Left ventricle myocardium inferior (tissue), 1 donor: ENCODE results near the gene CDH12. TPM values are rescaled to one million over a fixed set of nuclear protein-coding genes. Genes with fewer than 3 reads are reported as not detected.
"Not testable (repeated sequence)": the region's sequence is repeated elsewhere in the genome, so short reads cannot be mapped to it uniquely, and the experiment has no call there.

ENCODE experiments used
- DNase-seq: peaks from one replicate; pipeline ENCODE4 v3.0.0-alpha.2; 2020
- H3K27ac ChIP-seq: fragments of 200-600 bp; replicated peaks from 2 replicates; pipeline ENCODE4 v1.8.0; 2021
- H3K27me3 ChIP-seq: fragments of 200-600 bp; 2 replicates; pipeline ENCODE4 v1.8.0; 2021; ENCODE audit warnings: low read depth
- H3K36me3 ChIP-seq: fragments of 200-600 bp; 2 replicates; pipeline ENCODE4 v1.8.0; 2021
- H3K4me1 ChIP-seq: fragments of 200-600 bp; 2 replicates; pipeline ENCODE4 v1.8.0; 2021
- H3K4me3 ChIP-seq: fragments of 200-600 bp; 2 replicates; pipeline ENCODE4 v1.8.0; 2021; ENCODE audit warnings: mild to moderate bottlenecking, moderate library complexity
- H3K9me3 ChIP-seq: fragments of 200-600 bp; replicated peaks from 2 replicates; pipeline ENCODE4 v1.8.0; 2021
- CTCF ChIP-seq: fragments of 200-600 bp; IDR thresholded peaks from 2 replicates; pipeline ENCODE4 v1.8.0; 2021; ENCODE audit warnings: antibody characterized with exemption, mild to moderate bottlenecking, borderline replicate concordance
- intact Hi-C: fragments of 100-400 bp; cut with micrococcal nuclease; formaldehyde crosslinking; loops from one replicate; pipeline ENCODE4 v1.11.0; 2022
- total RNA-seq: library from RNA; stranded (reverse); fragmentation: NEBNext Ultra II Directional; extraction: Animal tissue kit (Norgen Biotek cat#: 25700); gene quantifications from one replicate; pipeline ENCODE4 v1.2.1, GENCODE V29; 2021
- donor health status: DM: no; HTN: yes; CAD: no; lungs with severe emphysema.

CDH12 gene
- total RNA-seq, 1 donor from 2014 or later: not detected

GRCh38 chr5:22776285-22776684, 76.9 kb downstream of the CDH12 start:
- Histone ChIP-seq H3K27ac (no peak overlapping the region), H3K4me3 (no peak overlapping the region), H3K4me1 (no peaks in the 10 kb centered on the region), H3K9me3 (peaks cover 41% of the 10 kb centered on the region), H3K36me3 (no peaks in the 10 kb centered on the region), H3K27me3 (no peaks in the 10 kb centered on the region)
- intact Hi-C loops: no loop called here
- no peak for TF ChIP-seq CTCF
- no peak for DNase-seq

GRCh38 chr5:22774214-22774613, 78.9 kb downstream of the CDH12 start:
- intact Hi-C loops, H3K36me3 ChIP-seq, H3K27ac ChIP-seq, H3K4me1 ChIP-seq, DNase-seq, H3K4me3 ChIP-seq, H3K27me3 ChIP-seq: not testable (repeated sequence)
- peaks cover 31% of the 10 kb centered on the region for H3K9me3 ChIP-seq

GRCh38 chr5:22764736-22765135, 88.4 kb downstream of the CDH12 start:
- intact Hi-C loops: no loop called here
- no peak for DNase-seq
- Histone ChIP-seq H3K4me1 (no peaks in the 10 kb centered on the region), H3K36me3 (no peaks in the 10 kb centered on the region), H3K9me3 (no peaks in the 10 kb centered on the region), H3K4me3 (no peak overlapping the region), H3K27me3 (no peaks in the 10 kb centered on the region), H3K27ac (no peak overlapping the region)
- no peak for TF ChIP-seq CTCF

- DNase-seq: no peak
- intact Hi-C loops: no loop called here
- H3K27me3 ChIP-seq: no peaks in the 10 kb centered on the region
- no peaks in the 10 kb centered on the region for H3K9me3 ChIP-seq
- no peak for TF ChIP-seq CTCF
- no peak overlapping the region for H3K27ac ChIP-seq
- no peak overlapping the region for H3K4me3 ChIP-seq
- no peaks in the 10 kb centered on the region for H3K4me1 ChIP-seq
- H3K36me3 ChIP-seq: no peaks in the 10 kb centered on the region
These were observed 95.4 kb downstream of the CDH12 start for GRCh38 chr5:22757776-22758175.

GRCh38 chr5:22754155-22754554, 99.0 kb downstream of the CDH12 start:
- Histone ChIP-seq H3K36me3 (no peaks in the 10 kb centered on the region), H3K9me3 (no peaks in the 10 kb centered on the region), H3K27me3 (no peaks in the 10 kb centered on the region), H3K4me3 (no peak overlapping the region), H3K27ac (no peak overlapping the region), H3K4me1 (no peaks in the 10 kb centered on the region)
- TF ChIP-seq CTCF: no peak
- intact Hi-C loops: no loop called here
- no peak for DNase-seq

GRCh38 chr5:22751536-22751935, 101.6 kb downstream of the CDH12 start:
- no peaks in the 10 kb centered on the region for H3K27me3 ChIP-seq
- no peak overlapping the region for H3K4me3 ChIP-seq
- intact Hi-C loops: no loop called here
- H3K9me3 ChIP-seq: no peaks in the 10 kb centered on the region
- no peak for TF ChIP-seq CTCF
- H3K36me3 ChIP-seq: no peaks in the 10 kb centered on the region
- H3K4me1 ChIP-seq: no peaks in the 10 kb centered on the region
- DNase-seq: no peak
- no peak overlapping the region for H3K27ac ChIP-seq
